Measurements from ENCODE around the gene KRT17. TPM values are rescaled to one million over a fixed set of nuclear protein-coding genes. Genes with fewer than 3 reads are reported as not detected.
"Not testable (repeated sequence)": the region's sequence is repeated elsewhere in the genome, so short reads cannot be mapped to it uniquely, and the experiment has no call there.

KRT17 gene
- total RNA-seq, 1 donor from 2014 or later = not detected

DNA sequence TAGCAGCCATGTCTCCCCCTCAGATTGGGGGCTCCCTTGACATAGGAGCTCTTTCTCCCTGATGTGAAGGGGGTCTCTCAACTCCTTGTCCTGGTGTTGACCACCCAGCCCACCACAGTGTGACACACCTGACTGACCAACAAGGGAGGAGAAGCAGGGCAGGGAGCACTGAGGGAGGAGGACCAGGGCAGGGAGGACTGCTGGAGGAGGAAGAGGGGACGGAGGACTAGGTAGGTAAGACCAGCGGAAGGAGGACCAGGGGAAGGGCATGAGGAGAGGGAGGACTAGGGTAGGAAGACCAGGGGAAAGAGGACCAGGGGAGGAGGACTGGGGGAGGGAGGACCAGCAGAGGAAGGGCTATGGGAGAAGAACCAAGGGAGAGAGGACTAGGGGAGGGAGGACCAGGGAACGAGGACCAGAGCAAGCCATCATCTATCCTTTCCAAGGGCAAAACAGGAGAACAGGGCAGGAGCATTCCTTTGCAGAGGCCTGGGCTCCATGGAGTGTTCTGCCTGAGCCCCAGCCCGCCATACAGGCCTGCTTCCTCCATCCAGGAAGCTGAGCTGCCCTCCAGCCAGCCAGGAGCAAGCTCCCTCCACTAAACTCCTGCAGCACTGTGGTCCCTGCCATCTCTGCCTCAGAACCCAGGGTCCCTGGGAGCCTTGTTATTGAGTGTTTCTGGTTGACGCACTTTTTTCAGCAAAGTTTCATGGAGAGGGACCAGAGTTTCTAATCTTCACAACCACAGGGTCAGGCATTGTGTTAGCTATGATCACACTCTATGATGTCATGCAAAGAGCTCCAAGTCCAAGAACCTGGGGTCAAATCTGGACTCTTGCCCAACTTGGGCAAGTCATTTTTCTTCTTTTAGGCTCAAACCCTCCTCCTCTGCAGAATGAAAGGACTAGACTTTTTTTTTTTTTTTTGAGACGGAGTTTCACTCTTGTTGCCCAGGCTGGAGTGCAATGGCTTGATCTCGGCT, 15.4 kb upstream of the KRT17 start:
- ATAC-seq (no peak), DNase-seq (ENCODE audit: low spot score) (no peak)
- intact Hi-C loops (cut with DNase I) = no loop called here

DNA sequence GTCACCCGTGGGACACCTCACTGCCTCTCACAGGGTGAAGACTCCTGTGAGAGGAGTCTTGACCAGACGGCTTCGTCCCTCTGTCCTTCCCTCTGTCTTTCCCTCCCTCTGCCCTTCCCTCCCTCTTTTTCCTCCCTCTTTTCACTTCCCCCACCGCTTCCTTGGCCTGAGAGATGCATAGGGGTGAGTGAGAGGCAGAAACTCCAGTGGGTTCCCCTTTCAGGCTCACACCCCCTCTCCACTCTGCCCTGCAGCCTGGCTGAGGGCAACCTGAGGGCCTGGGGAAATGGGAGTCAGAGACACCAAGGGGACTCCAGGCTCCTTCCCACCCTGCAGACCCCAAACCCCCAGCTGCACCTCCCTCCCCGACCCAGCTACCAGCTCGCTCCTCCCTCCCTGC, 14.6 kb upstream of the KRT17 start:
- intact Hi-C loops (cut with DNase I) = no loop called here
- ATAC-seq (no peak), DNase-seq (ENCODE audit: low spot score) (no peak)

DNA sequence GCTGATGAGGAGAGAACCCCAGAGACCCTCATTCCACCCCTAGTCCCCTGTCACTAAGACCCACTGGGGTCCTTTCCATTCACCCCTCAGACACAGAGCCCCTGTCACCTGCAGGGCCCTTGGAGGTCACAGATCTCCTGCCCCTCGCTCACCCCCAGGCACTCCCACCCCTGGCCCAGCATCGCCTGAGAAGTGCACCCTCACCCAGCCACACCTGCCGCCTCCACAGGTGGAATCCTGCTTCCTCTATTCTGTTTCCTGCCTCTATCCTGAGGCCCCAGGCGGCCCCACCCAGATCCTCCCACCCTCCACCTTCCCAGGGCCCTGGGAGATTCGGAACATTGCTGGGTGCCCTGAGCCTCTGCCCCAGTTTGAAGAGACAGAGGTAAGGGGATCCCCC, 13.8 kb upstream of the KRT17 start:
- DNase-seq (ENCODE audit: low spot score) = no peak
- intact Hi-C loops (cut with DNase I) = no loop called here

DNA sequence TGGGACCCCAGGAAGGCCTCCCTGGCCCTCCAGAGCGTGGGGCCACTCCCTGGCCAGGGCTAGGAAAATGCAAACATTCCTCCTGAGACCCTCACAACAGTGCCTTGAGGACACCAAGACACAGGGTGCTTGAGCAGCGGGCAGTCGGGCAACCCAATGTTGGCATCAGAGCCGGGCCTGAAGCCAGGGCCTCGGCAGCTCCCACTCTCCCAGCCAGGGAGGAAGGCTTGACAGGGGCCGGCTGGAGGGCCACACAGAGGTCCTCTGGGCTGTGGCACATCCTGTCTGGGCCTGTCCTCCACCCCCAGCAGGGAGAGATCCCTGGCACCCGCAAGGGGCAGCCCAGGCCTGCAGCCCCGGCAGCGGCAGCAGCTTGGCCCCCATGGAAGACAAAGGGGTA, 12.3 kb upstream of the KRT17 start:
- DNase-seq (ENCODE audit: low spot score) (no peak), ATAC-seq (no peak)
- intact Hi-C loops (cut with DNase I) = no loop called here

More for the DNA sequence above, 13.8 kb upstream of the KRT17 start:
- no peak for ATAC-seq

DNA sequence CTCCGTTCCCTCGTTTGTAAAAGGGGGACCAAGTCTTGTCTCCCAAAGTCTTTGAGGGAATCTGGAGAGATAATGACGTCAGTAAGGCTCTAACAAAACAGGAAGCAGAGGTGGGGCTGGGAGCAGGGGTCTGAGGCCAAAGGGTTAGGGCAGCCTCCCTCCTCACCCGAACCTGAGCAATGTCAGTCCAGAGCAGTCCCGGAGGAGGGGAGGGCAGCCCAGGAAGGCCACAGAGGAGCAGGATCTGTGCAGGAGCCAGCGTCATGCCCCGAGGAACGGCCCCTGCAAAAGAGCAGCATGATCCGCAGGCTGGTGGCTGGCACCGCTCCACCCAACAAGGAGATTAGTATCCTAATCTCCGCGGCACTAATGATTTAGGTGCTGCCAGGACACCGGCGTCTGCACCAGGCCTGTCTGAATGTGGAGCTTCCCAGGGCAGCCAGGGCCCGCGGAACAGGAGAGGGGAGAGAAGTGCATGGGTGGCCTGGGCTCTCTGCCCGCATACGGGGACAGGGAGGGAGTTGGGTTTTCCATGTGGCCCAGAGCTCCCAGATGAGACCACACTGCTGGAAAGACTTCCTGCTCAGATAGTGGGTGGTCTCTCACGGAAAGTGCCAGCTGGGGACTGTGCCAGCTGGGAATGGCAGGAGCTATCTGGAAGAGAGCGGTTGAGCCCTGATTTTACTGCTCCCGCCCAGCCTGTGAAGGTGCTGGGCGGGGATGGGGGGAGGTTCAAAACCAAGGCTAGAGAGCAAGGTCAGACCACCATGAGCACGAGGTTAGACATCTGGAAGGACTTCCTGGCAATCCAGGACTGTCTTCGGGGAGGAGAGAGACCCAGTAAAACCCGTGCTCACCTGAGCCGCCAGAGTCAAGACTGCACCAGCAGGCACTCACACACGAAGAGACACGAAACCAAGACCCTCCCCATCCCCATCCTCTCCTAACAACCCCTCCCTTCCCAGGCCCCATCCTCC, 11.0 kb upstream of the KRT17 start:
- DNase-seq (ENCODE audit: low spot score) = peak; percentile 76
- intact Hi-C loops (cut with DNase I) = no loop called here
- ATAC-seq = peak; percentile 81

GRCh38 chr17:41634639-41635038, 10.3 kb upstream of the KRT17 start:
- DNase-seq (ENCODE audit: low spot score) (no peak), ATAC-seq (peak; percentile 33)
- intact Hi-C loops (cut with DNase I) = no loop called here

DNA sequence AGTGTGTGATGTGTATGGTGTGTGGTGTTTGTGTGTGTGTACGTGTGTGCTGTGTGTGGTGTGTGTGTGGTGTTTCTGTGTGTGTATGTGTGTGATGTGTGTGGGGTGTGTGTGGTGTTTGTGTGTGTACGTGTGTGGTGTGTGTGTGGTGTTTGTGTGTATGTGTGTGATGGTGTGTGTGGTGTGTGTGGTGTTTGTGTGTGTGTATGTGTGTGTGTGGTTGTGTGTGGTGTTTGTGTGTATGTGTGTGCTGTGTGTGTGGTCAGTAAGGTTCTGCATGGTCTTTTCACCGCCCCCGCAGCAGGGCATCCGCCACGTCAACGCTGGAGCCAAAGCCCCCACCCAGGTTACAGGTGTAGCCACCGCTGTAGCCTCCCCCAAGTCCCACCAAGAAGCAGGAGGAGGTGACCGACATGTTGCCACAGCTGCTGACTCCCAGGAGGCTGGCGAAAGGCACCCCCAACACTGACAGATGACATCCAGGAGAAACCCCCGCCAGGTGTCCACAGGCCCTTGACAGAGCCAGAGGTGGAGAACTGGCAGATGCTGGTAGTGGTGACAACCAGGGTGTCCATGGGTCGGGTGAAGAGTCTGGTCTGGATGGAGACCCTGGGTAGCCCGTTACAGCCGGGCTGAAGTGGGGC, 9.3 kb upstream of the KRT17 start:
- ATAC-seq (no peak), DNase-seq (ENCODE audit: low spot score) (no peak)
- intact Hi-C loops (cut with DNase I) = no loop called here

DNA sequence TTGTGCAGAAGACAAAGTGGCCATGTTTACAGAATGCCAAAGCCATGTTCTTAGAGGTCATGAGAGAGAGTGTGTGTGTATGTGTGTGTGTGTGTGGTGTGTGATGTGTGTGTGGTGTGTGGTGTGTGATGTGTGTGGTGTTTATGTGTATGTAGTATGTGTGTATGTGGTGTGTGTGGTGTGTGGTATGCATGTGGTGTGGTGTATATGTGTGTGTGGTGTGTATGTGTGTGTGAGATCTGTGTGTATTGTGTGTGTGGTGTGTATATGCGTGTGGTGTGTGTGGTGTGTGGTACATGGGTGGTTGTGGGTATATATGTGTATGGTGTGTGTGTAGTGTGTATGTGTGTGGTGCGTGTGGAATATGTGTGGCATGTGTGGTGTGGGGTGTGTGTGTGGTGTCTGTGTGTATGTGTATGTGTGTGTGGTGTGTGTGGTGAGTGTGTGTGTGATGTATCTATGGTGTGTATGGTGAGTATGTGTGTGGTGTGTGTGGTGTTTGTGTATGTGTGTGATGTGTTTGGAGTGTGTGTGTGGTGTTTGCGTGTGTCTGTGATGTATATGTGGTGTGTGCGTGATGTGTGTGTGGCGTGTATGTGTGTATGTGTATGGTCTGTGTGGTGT, 8.2 kb upstream of the KRT17 start:
- intact Hi-C loops (cut with DNase I) = no loop called here
- no peak for ATAC-seq
- no peak for DNase-seq (ENCODE audit: low spot score)

- intact Hi-C loops (cut with DNase I) = no loop called here
- ATAC-seq (no peak), DNase-seq (ENCODE audit: low spot score) (no peak)
Observed at GRCh38 chr17:41631898-41632285, 7.5 kb upstream of the KRT17 start.

DNA sequence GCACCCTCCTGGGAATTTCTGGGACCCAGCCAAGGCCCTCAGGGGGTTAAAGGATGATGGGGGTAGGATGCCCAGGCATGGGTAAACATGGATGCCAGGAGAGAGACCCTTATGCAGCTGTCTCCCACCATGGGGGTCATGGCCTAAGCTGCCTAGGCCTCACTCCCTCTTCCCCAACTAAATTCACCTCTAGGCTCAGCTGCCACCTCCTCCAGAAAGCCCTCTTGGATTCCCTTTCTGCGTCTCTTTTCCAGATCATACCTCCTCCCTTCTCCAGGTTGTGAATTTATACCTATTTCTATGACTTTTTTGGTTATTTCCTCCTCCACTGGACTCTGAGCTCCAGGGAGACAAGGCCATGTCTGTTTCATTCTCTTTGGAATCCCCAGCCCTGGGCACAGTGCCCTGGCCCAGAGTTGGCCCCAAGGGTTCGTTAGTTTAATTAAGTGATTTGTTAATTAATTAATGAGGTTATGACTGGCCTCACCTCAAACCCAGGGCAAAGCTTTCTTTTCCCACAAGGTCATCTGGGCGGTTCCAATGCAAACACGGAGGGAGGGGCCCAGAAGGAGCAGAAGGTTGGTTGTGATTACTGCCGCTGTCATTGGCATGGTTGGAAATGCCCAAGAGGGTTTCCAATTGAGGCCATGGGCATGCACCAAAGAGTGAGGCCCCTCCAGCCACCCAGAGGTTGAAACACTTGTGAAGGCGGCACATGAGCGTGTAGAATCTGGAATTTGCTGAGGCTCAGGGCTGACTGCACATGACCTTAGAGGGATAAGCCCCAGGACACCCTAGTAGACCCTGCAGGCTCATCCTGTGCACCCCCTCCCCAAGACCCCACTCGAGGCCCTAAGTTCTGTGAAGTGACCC, 6.9 kb upstream of the KRT17 start:
- DNase-seq (ENCODE audit: low spot score) (no peak), ATAC-seq (no peak)
- intact Hi-C loops (cut with DNase I) = no loop called here

- no peak for ATAC-seq
- DNase-seq (ENCODE audit: low spot score) = no peak
- intact Hi-C loops (cut with DNase I) = no loop called here
Observed at GRCh38 chr17:41629826-41630670, 5.7 kb upstream of the KRT17 start.

GRCh38 chr17:41629316-41629715, 4.9 kb upstream of the KRT17 start:
- ATAC-seq (no peak), DNase-seq (ENCODE audit: low spot score) (no peak)
- intact Hi-C loops (cut with DNase I) = no loop called here

- ATAC-seq; DNase-seq (ENCODE audit: low spot score); intact Hi-C loops (cut with DNase I): not testable (repeated sequence)
Observed at GRCh38 chr17:41628621-41629255, 4.4 kb upstream of the KRT17 start.

DNA sequence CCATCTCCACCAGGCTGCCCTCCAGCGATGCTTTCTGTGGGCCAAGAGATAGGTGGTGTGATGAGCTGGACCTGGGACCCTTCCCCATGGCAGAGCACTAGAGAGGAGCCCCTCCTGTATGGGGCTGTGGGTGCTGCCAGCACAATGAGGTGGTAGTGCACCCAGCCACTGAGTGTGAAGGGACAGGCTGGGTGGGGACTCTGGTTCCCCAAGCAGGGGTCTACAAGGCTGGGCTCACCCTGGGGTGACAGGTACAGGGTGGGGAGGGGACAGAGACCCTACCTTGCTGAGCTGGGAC, 3.6 kb upstream of the KRT17 start:
- DNase-seq (ENCODE audit: low spot score); ATAC-seq; intact Hi-C loops (cut with DNase I): not testable (repeated sequence)

GRCh38 chr17:41627316-41628072, 3.1 kb upstream of the KRT17 start:
- intact Hi-C loops (cut with DNase I) = no loop called here
- DNase-seq (ENCODE audit: low spot score) (no peak), ATAC-seq (no peak)

- ATAC-seq; DNase-seq (ENCODE audit: low spot score); intact Hi-C loops (cut with DNase I): not testable (repeated sequence)
Observed at GRCh38 chr17:41626914-41627295, 2.5 kb upstream of the KRT17 start.

Data from sciatic nerve (tissue), 2 donors.